NCI-H2227 treated with DMSO at 0.1 percent for 48 hours (cell line): ENCODE measurements around the gene ATF4.
"Not testable (repeated sequence)": the region's sequence is repeated elsewhere in the genome, so short reads cannot be mapped to it uniquely, and the experiment has no call there.

Source experiments
- DNase-seq: peaks from one replicate; lab custom pipeline; 2025; lab: John Stamatoyannopoulos, UW

The ATF4 gene

DNA sequence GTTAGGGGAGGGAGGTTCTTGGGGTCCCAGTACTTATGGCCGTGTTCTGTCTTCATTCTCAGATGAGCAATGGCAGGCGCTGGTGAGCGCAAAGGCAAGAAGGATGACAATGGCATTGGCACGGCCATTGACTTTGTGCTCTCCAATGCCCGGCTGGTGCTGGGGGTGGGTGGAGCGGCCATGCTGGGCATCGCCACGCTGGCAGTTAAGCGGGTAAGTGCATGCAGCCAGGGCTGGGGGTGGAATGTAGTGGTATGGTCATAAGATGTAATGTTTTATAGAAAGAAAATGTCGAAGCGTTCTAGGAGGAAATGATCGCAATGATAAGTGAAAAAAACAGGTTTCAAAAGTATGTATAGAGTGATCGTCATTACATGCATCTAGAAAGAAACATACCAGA lies 9.1 kb upstream of the ATF4 start:
- no peak for DNase-seq

DNA sequence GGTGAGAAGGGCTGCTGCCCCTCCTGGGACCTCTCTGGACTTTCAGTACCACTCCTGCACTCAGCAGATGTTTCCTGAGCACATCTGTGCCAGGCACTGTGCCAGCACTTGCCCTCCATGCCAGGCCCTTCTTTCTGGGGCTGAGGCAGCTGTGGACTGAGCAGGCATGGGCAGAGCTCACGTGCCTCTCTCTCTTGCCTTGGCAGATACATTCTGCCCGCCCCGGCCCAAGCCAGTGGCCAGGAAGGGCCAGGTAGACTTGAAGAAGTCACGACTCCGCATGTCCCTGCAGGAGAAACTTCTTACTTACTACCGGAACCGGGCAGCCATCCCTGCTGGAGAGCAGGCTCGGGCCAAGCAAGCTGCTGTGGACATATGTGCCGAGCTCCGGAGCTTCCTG lies 8.3 kb upstream of the ATF4 start:
- DNase-seq: no peak

DNA sequence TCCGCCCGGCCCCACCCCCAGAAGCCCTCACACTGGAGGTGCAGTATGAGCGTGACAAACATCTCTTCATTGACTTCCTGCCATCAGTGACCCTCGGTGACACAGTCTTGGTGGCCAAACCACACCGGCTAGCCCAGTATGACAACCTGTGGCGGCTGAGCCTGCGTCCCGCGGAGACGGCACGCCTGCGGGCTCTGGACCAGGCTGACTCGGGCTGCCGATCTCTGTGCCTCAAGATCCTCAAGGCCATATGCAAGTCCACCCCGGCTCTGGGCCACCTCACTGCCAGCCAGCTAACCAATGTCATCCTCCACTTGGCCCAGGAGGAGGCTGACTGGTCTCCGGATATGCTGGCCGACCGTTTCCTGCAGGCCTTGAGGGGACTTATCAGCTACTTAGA lies 6.6 kb upstream of the ATF4 start:
- DNase-seq: no peak

DNA sequence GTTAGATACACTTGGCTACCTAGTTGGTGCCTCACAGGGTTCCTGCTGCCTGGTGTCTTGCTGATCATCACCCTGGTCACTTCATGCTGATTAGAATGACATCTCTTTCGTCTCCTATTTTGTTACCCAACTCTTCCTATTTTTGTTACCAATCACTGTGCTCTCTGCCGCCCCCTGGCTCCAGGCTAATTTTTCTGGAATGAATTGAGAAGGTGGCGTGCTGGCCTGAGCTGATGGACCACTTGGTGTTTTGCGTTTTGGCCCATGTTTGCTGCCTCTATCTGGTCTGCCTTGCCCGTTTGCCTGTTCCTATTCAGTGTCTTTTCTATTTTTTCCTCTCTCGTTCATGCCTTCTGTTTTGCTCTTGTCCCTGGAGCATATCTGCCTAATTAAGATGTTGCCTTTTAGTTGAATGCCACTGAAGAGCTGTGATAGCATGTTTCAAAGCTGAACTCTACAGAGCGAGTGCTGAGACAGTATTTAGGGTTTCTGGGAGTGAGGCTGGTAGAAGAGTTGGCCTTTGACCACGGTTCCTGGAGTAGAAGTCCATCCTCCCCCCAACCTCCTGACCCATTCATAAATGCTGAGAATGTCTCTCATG lies 5.9 kb upstream of the ATF4 start:
- DNase-seq: peak; percentile 29

DNA sequence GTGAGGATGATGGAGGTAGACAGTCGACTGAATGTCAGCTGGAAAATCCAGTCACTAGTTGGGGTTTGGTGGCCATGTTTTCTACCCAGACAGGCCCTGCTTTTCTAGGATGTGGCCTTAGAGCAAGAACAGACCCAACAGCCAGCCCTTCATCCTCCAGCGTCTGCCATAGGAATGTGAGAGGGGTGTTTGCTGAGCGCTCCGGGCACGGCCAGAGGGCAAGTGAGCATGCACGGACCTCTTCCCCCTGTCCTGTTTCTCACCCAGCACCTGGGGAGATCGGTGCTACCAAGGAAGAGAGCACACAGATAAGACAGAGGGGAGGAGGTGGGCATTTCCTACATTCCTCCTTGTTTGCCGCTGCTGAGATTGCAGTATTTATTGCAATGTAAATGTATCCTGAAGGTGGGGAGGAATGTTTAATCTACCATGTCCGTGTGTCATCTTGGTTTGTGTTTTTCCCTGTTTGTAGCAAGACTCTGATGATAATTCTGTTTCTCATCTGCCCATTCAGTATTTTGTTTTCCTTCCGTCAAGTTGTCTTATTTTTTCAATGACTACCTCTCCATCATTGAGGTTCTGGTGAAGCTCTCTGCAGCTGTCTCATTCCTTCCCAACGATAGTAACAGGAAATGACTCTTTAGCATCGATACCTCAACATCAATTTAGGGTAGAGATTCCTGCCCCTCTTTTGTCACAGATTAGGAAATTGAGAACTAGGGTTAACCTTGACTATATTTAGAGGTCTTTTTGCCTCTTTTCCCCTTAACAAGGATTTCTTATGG lies 4.9 kb upstream of the ATF4 start:
- DNase-seq: no peak

DNA sequence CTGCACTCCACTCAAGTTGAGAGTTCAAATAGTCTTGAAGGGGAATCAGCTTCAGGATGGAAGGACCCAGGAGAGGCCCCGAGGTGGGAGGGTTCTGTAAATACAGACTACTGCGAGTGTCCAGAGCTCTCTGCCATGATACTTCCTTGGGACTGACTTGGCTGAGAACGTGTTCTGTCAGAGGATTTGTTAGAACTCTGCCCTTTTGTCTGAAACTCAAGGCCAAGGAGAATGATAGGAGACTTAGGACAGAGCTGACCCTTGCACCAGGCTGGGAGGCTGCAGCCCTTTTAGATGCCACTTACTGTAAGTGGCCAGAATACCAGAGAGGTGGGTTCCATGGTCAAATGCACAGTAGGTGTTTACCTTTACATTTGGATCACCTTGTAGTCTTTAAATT lies 2.9 kb upstream of the ATF4 start:
- no peak for DNase-seq

DNA sequence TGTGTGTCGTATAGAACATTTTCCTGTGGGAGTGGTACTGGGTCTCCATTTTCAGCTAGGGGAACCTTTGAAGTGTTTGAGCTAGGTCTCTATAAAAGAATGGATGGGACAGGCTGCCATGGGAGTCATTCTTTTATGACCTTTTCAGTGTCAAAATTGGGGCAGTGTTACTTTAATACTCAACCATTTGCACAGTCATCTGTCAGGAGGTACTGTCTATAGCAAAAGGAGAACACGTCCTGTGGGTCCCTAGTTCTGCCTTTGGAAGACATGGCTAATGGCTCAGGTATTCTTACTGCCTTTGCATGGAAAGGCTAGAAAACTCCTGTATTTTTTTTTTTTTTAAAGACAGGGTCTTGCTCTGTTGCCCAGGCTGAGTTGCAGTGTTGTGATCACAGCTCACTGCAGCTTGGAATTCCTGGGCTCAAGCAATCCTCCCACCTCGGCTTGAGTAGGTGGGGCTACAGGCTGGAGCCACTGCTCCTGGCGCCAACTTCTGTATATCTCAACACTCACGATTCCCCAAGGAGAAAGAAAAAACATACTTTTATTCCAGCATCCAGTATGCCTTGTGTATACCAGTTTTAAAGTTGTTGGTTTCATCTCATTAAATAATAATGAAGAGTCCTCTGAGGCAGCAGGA lies 2.1 kb upstream of the ATF4 start:
- no peak for DNase-seq

DNA sequence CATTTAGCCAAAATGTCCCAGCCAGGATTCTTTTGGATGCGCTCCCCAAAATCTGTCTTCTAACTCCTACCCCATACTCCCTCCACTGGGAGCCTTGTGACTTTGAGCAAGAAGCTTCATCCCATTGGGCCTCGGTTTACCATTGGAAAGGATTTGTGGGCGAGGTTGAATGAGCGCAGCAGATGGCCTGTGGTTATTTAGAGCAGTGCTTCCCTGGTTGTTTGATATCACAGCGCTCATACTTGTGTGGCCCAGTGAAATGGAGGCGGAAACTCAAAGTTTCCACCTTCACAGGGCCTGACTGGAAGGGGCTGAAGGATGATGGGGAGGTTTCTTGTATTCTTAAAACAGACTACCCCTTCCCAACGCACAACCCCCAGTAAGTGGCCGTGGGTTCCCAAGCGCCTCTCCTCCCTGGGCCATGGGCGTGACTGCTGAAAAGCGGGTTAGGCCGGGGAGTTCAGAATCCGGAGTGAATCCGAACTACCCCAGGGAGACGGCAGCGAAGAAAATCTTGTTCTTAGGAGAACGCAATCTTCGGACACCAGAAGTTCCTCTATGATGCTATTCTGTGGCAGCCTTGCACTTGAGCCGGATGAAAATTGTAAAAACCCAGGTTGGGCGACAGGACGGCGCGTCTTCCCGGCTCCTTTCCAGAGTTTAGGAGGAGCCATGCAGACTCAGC lies 1.2 kb upstream of the ATF4 start:
- peak; percentile 29 for DNase-seq

DNA sequence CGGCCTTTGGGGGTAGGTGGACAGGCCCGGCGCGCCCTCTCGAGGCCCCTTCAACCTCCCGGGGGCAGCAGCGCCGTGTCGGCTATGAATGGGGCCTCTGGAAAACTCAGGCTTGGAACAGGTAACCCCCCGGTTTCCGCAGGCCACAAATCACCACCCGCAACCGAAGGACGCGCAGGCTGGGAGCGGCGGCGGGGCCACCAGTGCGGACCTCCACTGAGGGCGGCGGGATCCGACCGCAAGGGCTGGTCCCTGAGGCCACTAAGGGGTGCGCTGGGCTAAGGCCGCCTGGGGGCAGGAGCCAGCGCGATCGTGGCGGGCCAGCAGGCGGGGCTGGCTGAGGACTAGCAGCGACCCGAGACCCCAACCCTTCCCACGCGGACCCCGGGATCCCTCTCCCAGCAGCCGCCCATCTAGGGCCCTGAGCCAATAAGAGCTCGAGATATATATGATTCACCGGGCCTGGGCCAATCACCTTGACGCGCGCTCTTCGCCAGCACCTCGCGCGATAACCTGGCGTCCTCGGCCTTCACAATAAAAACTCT lies 609 bp upstream of the ATF4 start:
- peak; percentile 93 for DNase-seq

DNA sequence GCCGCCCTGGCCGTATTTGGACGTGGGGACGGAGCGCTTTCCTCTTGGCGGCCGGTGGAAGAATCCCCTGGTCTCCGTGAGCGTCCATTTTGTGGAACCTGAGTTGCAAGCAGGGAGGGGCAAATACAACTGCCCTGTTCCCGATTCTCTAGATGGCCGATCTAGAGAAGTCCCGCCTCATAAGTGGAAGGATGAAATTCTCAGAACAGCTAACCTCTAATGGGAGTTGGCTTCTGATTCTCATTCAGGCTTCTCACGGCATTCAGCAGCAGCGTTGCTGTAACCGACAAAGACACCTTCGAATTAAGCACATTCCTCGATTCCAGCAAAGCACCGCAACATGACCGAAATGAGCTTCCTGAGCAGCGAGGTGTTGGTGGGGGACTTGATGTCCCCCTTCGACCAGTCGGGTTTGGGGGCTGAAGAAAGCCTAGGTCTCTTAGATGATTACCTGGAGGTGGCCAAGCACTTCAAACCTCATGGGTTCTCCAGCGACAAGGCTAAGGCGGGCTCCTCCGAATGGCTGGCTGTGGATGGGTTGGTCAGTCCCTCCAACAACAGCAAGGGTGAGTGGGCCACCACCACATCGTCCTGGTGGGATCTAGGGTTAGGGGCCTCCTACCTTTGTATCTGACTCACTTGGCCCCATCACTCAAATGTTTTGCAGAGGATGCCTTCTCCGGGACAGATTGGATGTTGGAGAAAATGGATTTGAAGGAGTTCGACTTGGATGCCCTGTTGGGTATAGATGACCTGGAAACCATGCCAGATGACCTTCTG lies 934 bp downstream of the ATF4 start:
- DNase-seq: not testable (repeated sequence)

DNA sequence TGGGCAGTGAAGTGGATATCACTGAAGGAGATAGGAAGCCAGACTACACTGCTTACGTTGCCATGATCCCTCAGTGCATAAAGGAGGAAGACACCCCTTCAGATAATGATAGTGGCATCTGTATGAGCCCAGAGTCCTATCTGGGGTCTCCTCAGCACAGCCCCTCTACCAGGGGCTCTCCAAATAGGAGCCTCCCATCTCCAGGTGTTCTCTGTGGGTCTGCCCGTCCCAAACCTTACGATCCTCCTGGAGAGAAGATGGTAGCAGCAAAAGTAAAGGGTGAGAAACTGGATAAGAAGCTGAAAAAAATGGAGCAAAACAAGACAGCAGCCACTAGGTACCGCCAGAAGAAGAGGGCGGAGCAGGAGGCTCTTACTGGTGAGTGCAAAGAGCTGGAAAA lies 1.7 kb downstream of the ATF4 start:
- DNase-seq: not testable (repeated sequence)

DNA sequence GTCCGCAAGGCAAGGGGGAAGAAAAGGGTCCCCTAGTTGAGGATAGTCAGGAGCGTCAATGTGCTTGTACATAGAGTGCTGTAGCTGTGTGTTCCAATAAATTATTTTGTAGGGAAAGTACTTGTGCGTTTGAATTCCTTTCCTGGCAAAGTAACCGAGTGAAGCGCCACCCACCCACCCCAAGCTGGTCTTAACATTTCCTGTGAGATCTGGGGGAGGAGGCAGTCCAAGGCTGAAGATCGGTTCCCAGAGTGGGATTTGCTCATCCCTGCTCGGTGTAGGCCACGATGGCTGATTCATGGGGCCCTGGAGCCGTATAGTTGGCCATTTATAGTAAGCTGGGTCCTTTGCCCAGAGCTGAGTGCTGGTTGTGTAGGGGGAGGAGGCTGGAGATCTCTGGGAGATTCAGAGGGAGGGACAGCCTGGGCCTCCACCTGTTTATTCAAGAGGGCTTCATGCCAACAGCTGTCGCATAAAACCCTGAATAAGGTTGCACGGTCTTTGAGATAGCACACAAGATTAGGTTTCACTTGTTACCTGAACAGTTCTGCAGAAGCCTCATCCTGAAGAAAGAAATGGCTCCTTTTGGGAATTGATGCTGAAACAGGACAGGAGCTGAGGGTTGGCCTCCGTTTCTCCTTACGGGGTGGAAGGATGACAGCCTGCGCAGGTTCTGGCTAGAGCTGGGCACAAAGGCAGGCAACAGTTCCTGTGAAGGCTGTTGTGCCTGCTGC lies 2.4 kb downstream of the ATF4 start:
- no peak for DNase-seq

DNA sequence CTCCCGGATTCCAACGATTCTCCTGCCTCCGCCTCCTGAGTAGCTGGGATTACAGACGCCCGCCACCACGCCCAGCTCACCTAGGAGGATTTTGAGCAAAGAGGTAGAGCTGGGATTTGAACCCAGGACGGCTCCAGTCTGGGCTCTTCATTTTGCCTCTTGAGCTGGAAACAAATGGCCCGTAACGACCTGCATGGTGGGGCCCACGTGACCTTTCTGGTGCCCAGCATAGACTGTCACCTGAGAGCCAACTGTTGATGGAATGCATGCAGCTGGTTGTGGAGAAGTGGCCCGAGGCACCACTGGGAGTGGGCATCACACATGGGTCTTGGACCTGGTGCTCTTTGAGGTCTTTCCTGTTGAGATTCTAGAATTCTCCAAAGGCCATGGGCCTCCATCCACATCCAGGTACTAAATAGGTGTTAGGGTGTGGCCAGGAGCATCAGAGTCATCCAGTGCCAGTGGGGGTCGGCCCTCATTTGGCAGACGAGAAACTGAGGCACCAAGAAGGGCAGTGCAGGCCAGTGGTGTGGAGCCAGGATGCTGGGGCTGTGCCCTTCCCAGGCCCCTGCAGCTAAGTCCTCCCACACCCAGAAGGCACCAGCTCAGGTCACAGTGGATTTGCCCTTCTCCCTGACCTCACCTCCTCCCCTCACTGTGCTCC lies 3.9 kb downstream of the ATF4 start:
- DNase-seq: no peak

DNA sequence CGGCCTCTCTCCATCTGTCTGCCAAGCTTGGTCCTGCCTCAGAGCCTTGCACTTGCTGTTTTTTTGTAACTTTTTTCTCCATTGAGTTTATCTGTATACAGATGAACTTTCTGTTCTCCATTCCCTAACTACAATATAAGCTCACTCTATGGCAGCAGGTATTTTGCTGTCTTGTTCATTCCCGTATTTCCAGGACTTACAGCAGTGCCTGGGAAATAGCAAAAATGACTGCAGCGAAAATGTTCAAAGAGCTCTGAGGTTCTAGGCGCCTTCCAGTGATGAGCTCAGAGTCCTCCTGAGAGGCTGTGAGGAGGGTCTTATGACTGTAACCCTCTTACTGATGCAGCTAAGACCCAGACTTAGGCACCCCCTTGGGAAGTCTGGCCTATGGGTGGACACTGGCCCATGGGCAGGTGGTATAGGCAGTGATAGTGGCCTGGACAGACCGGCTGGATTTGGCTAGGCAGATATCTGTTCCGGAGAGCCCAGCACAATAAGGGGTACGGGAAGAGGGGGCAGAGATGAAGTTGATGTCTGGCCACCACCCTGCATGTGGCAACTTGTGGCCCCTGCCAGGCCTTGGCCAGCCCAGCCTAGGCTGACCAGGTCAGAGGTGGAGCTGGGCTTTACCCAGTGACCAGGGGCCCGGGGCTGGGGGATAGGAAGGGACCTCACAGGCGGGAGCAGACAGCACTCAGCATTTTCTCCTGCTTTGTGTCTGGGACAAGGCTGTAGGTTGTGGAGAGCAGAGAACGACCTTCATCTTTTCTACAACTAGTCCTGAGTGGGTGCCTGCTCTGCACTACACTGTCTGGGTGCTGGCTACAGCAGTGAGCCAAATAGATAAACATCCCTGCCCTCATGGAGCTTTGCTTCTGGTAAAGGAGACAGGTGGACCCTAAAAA lies 4.6 kb downstream of the ATF4 start:
- DNase-seq: no peak

DNA sequence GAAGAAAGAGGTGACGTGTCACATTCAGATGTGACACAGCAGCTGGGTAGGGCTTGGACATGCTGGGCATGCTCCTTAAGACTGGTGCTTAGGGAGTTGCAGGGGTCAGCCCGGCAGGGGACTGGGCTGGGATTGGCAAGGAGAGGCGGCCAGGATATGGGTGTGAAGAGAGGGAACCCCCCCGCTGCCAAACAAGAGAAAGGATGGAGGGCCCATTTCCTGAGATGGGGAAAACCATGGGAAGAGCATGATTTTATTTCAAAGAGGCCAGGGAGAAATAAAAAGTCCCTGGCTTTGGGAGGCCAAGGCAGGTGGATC lies 5.3 kb downstream of the ATF4 start:
- DNase-seq: no peak

DNA sequence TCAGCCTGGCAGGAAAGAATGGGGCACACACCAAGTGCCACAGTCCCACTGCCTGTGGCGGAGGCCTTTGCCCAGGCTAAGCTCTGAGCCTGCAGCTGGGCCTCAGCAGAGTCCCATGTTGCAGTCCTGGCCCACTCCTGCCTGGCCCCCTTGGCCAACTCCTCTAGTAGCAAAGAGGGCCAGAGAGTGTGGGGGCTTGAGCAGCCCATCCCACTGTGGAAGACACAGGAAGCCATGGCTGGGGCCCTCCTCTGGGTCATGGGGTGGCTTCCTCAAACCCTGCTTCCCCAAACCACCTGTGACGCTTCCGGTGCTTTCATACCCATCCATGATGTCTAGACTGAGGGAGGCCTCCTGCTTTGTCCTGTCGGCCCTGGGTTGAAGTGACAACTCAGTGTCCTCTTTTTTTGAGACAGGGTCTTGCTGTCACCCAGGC lies 6.4 kb downstream of the ATF4 start:
- DNase-seq: no peak

DNA sequence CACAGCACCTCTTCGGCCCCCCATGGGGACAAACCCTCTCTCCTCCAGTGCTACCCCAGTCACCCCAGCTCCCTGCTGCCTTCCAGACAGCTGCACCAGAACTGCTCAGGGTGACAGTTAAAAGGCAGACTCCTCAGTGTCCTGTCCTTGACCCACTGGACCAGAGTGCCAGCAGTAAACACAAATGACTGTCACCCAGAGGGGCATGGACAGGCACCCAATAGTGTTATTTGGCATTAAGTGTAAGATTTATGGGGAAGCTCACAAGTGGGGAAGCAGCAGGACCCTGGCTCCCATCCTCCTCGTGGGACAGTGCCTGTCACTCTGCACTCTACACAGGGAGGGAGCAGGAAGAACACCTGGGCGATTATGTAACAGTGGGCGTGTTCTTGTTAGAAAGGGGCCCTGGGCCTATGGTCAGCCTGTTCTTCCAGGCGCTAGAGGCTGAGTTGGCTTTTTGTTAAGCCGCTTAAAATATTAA lies 7.2 kb downstream of the ATF4 start:
- DNase-seq: no peak

DNA sequence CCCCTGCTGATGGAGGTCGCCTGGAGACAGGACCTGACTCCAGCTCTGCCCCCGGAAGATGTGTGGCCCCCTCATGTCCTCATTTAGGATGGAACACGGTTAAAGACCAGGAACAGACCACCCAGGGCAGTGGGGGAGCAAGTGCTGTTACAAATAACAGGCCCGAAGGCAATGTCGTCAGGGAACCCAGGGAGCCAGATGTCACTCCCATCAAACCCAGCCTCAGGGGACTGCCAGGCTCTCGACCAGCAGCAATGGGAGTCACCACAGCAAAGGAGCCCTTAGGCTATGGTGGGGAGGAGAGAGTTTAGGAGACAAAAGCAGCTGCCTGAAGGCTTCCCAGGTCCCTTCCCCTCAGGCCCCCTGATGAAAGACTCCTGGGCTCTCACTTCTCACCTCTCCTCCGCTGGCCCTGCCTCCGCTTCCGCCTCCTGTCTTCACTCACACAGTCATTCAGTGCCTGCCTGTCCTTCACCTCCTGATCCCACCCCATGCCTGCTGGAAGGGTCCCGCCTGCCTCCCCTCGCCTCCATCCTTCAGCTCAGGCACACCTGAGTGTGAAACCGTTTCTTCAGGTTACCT lies 7.8 kb downstream of the ATF4 start:
- no peak for DNase-seq
